HUDEP-2 (cell line): Measurements from ENCODE around the gene TCFL5.

Source experiments
- DNase-seq, 76 experiments: peaks; one replicate each; lab custom pipeline; 2025; ENCODE audit not compliant: unreplicated experiment in 76 of 76; lab: John Stamatoyannopoulos, UW

The TCFL5 gene

GRCh38 chr20:62837790-62838127, 23.9 kb downstream of the TCFL5 start:
- no peak for DNase-seq

GRCh38 chr20:62836967-62837490, 24.6 kb downstream of the TCFL5 start:
- no peak for DNase-seq

GRCh38 chr20:62835931-62836861, 25.4 kb downstream of the TCFL5 start:
- no peak for DNase-seq

GRCh38 chr20:62834967-62835730, 26.5 kb downstream of the TCFL5 start:
- DNase-seq = no peak

- DNase-seq = no peak
Observed at GRCh38 chr20:62832951-62833391, 28.7 kb downstream of the TCFL5 start.

GRCh38 chr20:62832212-62832922, 29.3 kb downstream of the TCFL5 start:
- DNase-seq = peak in 55 of 76 experiments; percentile 5 to 63 (median 34)

GRCh38 chr20:62831854-62832211, 29.8 kb downstream of the TCFL5 start:
- DNase-seq = no peak

- no peak for DNase-seq
Observed at GRCh38 chr20:62831361-62831788, 30.2 kb downstream of the TCFL5 start.

- no peak for DNase-seq
Observed at GRCh38 chr20:62830821-62831220, 30.8 kb downstream of the TCFL5 start.

GRCh38 chr20:62830251-62830650, 31.4 kb downstream of the TCFL5 start:
- no peak for DNase-seq

- no peak for DNase-seq
Observed at GRCh38 chr20:62829231-62830230, 32.1 kb downstream of the TCFL5 start.

- no peak for DNase-seq
Observed at GRCh38 chr20:62828511-62829230, 33.0 kb downstream of the TCFL5 start.

- no peak for DNase-seq
Observed at GRCh38 chr20:62828051-62828450, 33.6 kb downstream of the TCFL5 start.

GRCh38 chr20:62827311-62828038, 34.1 kb downstream of the TCFL5 start:
- no peak for DNase-seq

- no peak for DNase-seq
Observed at GRCh38 chr20:62826646-62827310, 34.8 kb downstream of the TCFL5 start.

GRCh38 chr20:62825986-62826645, 35.5 kb downstream of the TCFL5 start:
- peak in 1 of 76 experiments; percentile 15 for DNase-seq

- no peak for DNase-seq
Observed at GRCh38 chr20:62825333-62825985, 36.2 kb downstream of the TCFL5 start.
